H1 (cell line): ENCODE measurements around the gene PRR7. TPM values are rescaled to one million over a fixed set of nuclear protein-coding genes. Genes with fewer than 3 reads are reported as not detected.

Experiments
- BACH1 ChIP-seq: IDR thresholded peaks from 2 replicates; pipeline ENCODE4 v1.6.1; 2012; ENCODE audit warnings: low read length, improper control_type of control experiment
- CHD2 ChIP-seq: IDR thresholded peaks from 2 replicates; pipeline ENCODE4 v1.6.1; 2012; ENCODE audit warnings: low read length, improper control_type of control experiment
- CREB1 ChIP-seq: IDR thresholded peaks from 2 replicates; pipeline ENCODE4 v1.6.1; 2012; ENCODE audit warnings: inconsistent platforms
- FOSL1 ChIP-seq: IDR thresholded peaks from 2 replicates; pipeline ENCODE4 v1.6.1; 2011; ENCODE audit warnings: mild to moderate bottlenecking, low read depth, low read length, moderate library complexity; ENCODE audit not compliant: insufficient read depth
- KDM1A ChIP-seq: fragments of 200-600, 300-600 bp; sonication (generic); IDR thresholded peaks from 2 replicates; pipeline ENCODE4 v1.7.1; 2016; ENCODE audit warnings: mild to moderate bottlenecking, low read length, borderline replicate concordance
- MAFK ChIP-seq: IDR thresholded peaks from 2 replicates; pipeline ENCODE4 v1.6.1; 2012; ENCODE audit warnings: low read depth, mild to moderate bottlenecking, improper control_type of control experiment, low read length
- NRF1 ChIP-seq: IDR thresholded peaks from 2 replicates; pipeline ENCODE4 v1.6.1; 2011; ENCODE audit warnings: mild to moderate bottlenecking, low read depth, low read length, improper control_type of control experiment
- TAF7 ChIP-seq: optimal IDR thresholded peaks from 2 replicates; pipeline ENCODE3; 2011; ENCODE audit warnings: low read depth, mild to moderate bottlenecking, inconsistent platforms, low read length, moderate library complexity, borderline replicate concordance
- TCF12 ChIP-seq: IDR thresholded peaks from 2 replicates; pipeline ENCODE4 v1.6.1; 2011; ENCODE audit warnings: low read depth, mild to moderate bottlenecking, low read length
- ZNF274 ChIP-seq: IDR thresholded peaks from 2 replicates; pipeline ENCODE4 v1.7.0; 2012; ENCODE audit warnings: low read length, borderline replicate concordance; ENCODE audit errors: extremely low read depth
- polyA plus RNA-seq, 7 experiments: library from polyadenylated mRNA; depleted of rRNA in 3 of 7; stranded (reverse) in 5 of 7; unstranded in 2 of 7; fragments of >200 nt in 5 of 7; fragments of 200-250 nt in 2 of 7; gene quantifications; 1 replicate in 5 of 7; 2 replicates in 1 of 7; 4 replicates in 1 of 7; pipeline versions ENCODE4 v1.2.1 to v1.2.3, GENCODE V29; 2011 to 2013; ENCODE audit warnings: missing spikeins in 2 of 7, mixed read lengths in 2 of 7
- total RNA-seq: library from RNA; stranded (reverse); fragmentation: NEBNext Ultra II Directional; extraction: Animal tissue kit (Norgen Biotek cat#: 25700); gene quantifications from 2 replicates; pipeline ENCODE4 v1.2.1, GENCODE V29; 2021
- TF ChIP-seq, protein P1 (sequence below), 3 experiments: IDR thresholded peaks; 1 replicate in 2 of 3; 2 replicates in 1 of 3; pipeline versions ENCODE4 v1.5.1 to v1.6.1; 2011; ENCODE audit warnings: low read length in 3 of 3, mild to moderate bottlenecking in 3 of 3, inconsistent platforms in 2 of 3, low read depth in 1 of 3, moderate library complexity in 1 of 3; ENCODE audit not compliant: insufficient read depth in 1 of 3; ENCODE audit errors: control extremely low read depth in 1 of 3

Gene PRR7
- total and polyA plus RNA-seq, 2 of the 8 experiments (the other 6 are each of a cell fraction or from before 2014, with no cell fraction given), result 8.0 to 11.8 TPM

- TF ChIP-seq, protein P1, sequence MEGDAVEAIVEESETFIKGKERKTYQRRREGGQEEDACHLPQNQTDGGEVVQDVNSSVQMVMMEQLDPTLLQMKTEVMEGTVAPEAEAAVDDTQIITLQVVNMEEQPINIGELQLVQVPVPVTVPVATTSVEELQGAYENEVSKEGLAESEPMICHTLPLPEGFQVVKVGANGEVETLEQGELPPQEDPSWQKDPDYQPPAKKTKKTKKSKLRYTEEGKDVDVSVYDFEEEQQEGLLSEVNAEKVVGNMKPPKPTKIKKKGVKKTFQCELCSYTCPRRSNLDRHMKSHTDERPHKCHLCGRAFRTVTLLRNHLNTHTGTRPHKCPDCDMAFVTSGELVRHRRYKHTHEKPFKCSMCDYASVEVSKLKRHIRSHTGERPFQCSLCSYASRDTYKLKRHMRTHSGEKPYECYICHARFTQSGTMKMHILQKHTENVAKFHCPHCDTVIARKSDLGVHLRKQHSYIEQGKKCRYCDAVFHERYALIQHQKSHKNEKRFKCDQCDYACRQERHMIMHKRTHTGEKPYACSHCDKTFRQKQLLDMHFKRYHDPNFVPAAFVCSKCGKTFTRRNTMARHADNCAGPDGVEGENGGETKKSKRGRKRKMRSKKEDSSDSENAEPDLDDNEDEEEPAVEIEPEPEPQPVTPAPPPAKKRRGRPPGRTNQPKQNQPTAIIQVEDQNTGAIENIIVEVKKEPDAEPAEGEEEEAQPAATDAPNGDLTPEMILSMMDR (IDR thresholded peaks at IDR 0.05; ENCODE audit: control extremely low read depth in 1 of 3, insufficient read depth in 1 of 3, low read depth in 1 of 3, low read length in 3 of 3), result no peak
- TF ChIP-seq TAF7 (peak; percentile 37), TCF12 (no peak), MAFK (no peak), ZNF274 (no peak), KDM1A (peak; percentile 100), NRF1 (no peak), FOSL1 (no peak), CREB1 (peak; percentile 80), BACH1 (0 out of 2 replicates have a peak, but pooled peaks have one; percentile 30), CHD2 (peak; percentile 87)
Measured at GRCh38 chr5:177425801-177426565, 20.6 kb upstream of the PRR7 start (continued).
